ENCODE measurements around the gene TTC23L.

TTC23L gene

DNA sequence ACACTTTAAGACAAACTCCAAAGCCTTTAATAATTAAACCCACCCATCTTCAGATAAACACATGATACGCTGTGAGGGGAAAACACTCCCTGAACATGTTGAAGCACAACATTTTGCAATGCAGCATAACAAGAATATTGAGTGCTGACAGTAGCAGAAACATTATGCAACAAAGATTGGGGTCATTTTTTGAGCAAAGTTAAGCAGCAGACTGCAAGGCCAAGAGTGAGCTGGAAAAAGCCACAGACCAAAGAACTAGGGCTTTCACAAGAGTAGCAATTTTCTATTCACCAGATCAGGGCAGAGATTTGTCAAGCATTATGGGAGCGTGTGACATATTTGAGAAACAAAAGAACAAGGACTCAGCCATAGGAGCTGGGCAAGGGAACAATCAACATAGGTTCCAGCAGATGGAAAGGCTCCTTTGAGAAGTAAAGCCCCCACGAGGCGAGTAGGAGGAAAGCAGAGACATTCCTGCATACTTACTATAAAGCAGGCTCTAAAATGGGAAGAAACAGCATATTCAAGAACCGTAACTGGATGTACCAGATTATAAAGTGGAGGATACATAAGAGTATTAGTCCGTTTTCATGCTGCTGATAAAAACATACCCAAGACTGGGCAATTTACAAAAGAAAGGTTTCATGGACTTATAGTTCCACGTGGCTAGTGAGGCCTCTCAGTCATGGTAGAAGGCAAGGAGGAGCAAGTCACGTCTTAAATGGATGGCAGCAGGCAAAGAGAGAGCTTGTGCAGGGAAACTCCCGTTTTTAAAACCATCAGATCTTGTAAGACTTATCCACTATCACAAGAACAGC, 4.8 kb upstream of the TTC23L start:
- FAIRE-seq: no peak

DNA sequence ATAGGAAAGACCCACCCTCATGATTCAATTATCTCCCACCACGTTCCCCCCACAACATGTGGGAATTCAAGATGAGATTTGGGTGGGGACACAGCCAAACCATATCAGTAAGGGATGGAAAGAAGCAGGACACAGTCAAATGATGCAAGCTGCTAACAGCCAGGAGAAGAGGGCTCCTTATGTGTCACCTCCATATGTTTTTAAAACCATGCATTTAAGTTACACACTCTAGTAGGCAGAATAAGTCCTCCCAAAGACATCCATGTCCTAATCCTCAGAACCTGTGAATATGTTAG, 4.2 kb upstream of the TTC23L start:
- FAIRE-seq: no peak

DNA sequence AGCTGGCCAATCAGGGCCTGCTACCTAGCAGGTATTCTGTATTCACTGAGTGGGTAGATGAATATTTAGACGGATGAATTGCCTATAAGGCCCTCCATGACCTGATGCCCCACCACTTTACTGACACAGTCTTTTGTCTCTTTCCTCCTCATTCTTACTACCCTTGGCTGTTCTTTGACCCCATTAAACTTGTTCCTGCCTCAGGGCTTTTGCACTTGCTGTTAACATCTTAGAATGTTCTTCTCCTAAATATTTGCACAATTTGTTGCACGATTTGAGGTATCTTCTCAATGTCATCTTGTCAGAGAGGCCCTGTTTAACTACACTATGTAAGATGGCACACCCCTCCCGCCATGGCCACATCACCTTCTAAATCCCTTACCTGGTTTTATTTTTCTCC, 3.3 kb upstream of the TTC23L start:
- no peak for FAIRE-seq

DNA sequence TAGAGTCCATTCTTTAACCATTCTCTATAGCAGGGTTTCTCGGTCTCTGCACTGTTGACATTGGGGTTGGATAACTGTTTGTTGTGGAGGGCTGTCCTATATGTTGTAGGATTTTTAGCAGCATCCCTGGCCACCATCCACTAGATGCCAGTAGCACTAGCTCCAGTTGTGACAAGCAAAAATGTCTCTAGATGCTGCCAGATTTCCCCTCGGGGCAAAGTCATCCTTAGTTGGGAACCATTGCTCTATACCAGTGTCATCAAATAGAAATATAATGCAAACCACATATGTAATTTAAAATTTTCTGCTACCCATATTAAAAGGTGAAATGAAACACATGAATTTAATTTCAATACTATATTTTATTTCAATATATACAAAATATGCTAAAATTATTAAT, 2.9 kb downstream of the TTC23L start:
- no peak for FAIRE-seq

DNA sequence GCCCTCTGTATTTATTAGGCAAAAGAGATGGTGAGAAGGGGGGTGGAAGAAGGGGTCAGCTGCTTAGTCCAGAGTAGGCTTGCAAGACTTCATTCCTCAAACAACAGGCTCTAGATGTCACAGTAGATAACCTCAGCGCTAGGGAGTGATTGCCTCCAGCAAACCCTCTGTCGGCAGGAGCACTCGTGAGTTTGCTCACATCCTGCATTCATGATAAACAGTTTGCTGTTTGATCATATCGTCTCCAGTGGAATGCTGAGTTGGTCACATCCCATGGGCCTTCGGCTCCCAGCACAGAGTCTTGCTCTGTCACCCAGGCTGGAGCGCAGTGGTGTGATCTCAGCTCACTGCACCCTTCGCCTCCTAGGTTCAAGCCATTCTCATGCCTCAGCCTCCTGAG, 3.6 kb downstream of the TTC23L start:
- FAIRE-seq: no peak

DNA sequence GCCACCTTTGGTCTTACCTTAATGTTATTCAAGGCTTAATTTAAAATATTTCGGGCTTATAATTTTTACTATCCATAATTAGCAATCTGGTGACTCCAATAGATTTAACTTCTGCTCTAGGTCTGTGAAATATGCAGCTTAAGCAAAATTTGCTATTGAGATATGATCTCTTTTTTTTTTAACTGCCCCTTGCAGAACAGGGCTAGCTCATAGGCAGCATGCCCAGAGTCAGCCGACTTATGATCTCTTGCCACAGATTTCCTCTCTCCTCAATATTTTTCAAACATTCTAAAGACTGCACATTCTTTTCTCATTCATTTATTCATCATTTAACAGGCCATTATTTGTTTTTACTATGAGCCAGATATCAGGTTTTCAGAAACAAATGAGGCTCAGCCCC, 4.5 kb downstream of the TTC23L start:
- FAIRE-seq: no peak

DNA sequence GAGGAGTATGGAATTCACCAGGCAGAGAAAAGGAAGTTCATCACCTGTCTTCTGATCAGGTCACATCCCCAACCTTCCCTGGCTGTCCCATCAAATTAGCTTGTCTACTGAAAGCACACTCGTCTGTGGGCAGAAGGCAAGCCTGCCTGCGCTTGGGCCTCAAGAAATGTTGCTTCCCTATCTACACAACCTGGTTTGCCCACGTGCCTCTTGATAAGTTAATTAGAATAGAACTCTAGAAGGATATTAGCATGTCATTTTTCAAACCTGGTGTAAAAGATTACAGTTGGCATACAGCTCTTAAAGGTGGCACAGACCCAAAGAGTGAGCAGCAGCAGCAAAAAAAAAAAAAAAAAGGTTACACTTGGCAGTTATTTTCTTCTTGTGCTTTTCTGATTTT, 5.1 kb downstream of the TTC23L start:
- FAIRE-seq: no peak

DNA sequence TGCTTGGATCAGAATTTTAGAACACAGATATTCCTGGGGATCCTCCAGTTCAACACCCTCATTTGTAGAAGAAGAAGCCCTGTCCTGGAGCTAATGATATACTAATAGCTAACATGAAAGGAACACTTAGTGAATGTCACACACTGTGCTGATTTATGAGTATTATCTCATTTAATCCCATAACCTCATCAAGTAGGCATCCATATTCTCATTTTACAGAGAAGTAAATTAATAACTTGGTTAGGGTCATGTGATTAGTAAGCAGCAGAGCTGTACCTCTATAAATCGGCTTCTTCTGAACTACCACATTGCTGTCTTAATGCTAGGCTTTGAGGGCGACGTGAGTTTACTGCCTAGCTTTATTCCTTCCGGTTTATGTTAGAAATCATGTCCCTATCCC, 6.0 kb downstream of the TTC23L start:
- no peak for FAIRE-seq

DNA sequence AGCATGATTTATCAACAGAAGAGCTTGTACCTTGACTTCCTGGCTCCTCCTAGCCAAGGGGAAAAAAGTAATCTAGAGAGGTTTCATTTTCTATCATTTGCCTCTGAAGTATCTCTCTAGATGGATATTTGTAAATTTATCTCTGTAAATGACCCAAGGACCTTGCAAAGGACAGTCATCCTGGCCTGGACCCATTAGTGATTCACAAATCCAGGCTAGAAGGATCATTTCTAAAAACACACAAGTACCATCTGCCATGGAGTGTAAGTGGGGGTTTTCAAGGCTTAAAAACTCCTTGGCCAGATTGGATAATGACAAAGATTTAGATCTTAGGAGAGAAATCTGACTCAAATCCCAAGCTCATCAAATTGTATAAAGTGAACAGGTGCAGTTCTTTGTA, 8.1 kb downstream of the TTC23L start:
- no peak for FAIRE-seq

DNA sequence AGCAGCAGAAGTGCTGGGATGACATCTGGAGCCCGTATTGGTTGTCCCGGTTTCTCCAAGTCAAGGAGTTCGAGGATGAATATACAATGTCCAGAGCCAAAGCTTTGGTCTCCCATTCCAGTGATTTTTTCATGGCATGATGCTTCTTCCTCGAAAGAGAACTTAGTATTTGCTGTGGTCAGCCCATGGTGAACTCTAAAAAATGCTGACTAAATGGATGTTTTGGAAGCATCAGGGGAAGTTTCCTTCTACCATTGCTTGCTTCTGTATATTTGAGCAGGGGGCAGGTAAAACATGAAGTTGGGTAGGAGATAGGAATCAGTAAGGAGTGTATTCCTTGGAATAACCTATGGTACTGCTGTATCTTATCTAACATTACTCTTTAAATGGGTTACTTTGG, 8.6 kb downstream of the TTC23L start:
- no peak for FAIRE-seq

DNA sequence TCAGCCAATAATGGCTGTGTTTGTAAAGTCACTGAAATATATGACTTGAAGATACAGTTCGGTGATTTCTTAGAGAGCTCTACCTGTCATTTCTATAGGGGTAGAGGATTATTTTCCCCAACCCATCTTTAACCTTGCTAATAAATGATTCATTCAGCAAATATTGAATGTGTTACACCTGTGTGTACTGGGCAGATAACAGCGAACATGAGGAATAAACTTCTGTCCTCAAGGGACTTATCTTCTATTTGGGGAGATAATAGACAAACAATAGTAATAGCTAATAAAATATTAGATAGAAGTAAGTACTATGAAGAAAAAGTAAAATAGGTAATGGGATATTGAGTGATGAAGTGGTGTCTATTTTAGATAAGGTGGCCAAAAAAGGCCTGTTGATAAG, 9.3 kb downstream of the TTC23L start:
- FAIRE-seq: no peak

DNA sequence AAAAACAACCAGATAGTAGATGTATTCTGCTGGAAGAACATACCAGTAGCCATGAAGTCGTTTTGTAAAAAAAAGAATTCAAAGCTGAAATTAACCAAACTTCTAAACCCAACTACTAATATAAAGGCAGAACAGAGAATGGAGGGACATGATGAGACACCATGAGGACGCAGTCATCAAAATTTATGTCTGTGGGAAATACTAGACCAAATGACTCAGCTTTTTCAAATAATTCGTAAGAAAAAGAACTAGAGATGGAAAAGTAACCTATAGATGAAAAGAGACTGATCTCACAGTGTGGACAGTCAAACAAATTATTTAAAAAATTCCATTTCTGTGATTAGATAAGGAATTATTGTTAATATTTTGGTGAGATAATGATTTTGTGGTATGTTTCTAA, 10.3 kb downstream of the TTC23L start:
- FAIRE-seq: no peak

DNA sequence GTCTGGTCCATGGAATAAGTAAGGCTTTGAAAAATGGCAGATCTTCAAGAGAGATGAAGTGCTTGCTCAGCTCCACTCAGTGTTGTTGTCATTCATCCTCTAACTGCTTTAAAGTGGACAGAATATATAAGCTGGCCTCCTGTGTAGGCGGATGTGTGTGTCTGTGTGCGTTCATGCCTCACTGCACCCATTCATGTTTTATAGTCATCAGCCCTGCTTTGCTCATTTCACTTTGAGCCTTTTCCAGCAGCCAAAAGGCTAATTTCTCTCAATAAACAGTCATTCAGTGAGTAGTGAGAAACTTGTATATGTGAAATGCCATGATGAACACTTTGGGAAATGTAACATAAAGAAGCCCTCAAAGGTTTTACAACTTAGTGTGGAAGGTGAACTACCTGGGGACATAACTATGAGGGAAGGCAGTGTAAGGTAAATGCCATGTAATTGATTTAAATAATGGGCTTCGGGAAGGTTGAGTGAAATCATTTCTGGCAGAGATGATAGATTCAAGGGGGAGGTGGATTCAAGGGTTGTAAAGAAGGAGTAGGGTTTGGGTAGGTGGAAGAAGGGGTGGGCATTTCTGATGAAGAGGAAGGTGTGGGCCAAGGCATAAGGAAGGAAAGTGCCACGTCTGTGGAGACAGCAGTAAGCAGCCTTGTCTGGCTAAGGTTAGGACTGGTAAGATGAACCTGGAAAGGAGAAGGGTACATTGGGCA, 15.7 kb downstream of the TTC23L start:
- FAIRE-seq: no peak

DNA sequence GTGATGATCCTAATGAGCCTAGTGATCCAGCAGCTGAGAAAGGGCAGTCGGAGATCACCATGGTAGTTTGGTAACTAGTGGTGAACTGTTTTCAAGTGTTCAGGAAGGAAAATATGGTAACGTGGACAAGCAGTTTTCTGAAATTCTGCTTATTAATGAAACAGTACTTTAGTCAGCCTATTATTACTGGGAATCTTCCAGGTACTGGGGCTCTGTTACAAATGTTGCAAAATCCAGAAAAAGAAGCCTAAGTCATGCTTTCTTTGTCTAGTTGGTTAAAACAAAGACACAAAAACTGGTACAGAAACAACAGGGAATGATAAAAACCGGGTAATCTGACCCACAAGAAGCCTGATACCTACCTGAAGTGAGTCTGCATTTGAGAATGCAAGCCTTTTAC, 18.2 kb downstream of the TTC23L start:
- FAIRE-seq: no peak

DNA sequence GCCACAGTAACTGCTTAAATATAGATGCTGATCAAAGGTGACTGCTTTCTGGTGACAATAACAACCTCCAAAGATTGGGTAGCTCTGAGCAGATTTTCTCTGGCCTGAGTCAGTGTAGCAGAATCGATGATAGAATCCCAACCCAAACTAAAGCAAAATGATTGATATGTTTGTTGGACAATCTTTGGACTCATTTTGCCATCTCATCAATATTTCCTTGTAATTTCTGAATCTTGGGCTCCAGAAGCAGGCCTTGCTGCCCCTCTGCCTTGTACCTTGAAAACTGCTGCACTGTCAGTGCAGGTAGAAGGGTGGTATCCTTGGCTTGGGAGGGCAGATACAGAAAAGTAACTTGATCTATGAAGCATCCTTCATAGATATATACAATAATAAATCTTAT, 18.9 kb downstream of the TTC23L start:
- FAIRE-seq: no peak

DNA sequence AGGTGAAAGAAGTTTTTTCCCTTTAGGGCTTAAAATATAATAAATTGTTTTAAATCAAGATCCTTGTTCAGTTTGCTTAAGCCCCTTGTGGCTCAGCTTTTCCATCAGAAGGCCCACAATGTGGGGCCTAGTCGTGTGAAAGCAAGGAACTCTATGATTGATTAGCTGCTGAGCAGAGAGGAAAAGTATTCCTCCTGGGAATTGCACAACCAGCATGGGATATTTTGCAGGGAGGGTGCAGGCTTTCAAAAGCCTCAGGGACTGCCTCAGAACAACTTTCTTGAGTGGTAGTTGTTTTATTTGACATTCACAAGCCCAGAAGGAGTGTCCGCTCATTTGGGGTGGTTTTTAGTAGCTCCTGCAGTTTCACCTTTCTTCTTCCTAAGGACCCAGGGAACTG, 19.8 kb downstream of the TTC23L start:
- no peak for FAIRE-seq

DNA sequence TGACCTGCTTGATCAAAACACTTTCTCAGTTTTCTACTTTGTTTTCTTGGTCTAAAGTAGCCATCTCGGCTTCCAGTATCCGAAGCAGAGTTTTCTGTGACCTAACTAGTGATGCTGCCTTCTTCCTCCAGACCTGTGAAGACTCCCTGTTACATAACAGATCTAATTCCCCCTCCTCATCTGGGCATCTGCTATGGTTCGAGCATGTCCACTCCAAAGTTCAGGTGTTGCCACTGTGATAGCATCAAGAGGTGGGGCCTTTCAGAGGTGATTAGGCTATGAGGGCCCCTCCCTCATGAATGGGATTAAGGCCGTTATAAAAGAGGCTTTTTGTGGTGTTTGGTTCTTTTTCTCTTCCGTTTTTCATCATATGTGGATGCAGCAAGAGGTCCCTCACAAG, 20.3 kb downstream of the TTC23L start:
- no peak for FAIRE-seq

DNA sequence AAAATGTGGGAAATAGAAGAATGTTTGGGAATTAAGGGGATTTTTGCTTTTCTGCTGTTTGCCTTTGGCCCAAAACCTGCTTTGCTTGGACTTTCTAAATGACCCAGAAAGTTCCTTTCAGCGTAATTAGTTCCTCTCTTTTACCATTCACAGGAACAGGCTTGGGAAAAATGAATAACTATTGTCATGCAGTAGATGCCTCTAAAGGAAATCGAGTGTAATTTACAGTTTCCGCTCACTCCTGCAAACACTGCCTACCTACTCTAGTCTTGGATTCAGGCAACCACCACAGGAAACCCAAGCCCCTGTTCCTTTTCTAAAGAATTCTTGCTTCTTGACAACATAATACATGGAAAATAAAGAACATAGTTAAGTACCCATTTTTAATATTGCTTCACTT, 25.0 kb downstream of the TTC23L start:
- no peak for FAIRE-seq

DNA sequence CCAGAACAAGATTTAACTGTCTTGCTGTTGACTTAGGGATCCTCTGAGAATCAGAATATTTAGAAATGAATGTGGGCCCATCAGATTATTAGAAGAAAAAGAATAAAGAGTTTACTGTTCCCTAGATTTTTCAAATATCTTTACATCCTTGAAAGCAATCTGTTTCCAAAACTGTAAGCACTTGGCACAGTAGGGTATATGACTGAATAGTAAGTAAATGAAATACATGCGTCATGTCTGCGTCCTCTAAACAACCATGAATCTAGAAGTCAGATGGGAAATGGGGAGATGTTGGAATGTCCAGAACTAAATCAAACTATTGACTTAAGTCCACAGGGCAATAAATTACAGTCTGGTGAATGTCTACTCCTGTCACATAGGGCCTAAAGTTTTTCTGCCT, 26.1 kb downstream of the TTC23L start:
- no peak for FAIRE-seq

DNA sequence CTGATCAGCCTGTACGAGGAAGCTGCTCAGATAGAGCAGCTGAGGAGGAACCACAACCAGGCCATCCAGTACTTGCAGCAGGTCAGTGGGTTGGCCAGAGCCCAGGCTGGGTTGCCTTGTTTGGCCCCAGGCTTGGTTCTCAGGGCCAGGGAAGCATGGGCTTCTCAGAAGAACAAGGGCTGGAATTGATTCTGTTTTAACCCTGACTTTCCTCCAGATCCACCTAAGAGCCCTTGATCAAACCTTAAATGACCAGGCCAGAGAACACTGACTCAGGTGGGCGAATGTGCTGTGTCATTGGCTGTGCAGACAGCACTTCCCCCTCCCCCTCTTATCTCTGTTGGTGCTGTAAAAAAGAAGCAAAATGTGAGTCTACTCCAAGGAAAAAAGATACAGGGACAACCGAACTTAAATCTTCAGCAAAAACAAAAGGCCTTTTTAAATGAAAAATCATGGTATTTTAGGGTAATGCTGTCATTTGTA, 28.1 kb downstream of the TTC23L start:
- no peak for FAIRE-seq

DNA sequence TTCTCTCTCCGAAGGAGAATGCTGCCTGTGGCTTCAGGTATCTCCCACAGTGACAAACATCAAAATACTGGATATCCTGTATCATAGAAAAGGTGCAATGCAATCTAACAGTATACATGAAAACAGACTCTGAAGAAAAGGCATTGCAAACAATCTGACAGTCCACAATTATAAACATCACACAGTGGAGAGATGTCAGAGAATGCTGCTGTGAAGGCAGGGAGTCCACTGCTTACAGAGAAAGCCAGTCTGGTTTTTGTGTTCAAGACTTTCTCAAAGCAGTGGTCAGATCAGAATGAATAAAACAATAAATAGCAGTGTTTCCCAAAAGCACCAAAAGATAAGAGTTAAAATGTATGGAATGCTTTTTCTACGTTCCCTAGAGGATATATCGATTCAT, 28.7 kb downstream of the TTC23L start:
- no peak for FAIRE-seq

DNA sequence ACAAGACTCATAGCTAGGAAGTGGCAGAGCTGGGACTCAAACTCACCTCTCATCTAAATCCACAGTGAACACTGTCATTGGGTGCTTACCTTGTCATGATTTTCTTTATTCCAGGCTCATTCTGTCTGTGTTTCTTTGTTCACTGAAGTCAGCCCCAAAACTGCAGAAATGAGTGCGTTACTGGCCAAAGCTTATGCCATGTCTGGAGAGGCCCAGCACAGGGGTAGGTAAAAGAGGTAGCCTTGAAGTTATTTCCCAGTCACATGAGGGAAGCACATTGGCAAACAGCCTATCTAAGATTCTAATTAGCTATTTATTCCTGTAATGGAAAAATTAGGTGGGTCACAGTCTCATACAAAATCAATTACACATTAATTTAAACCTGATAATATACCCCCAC, 29.8 kb downstream of the TTC23L start:
- FAIRE-seq: no peak

DNA sequence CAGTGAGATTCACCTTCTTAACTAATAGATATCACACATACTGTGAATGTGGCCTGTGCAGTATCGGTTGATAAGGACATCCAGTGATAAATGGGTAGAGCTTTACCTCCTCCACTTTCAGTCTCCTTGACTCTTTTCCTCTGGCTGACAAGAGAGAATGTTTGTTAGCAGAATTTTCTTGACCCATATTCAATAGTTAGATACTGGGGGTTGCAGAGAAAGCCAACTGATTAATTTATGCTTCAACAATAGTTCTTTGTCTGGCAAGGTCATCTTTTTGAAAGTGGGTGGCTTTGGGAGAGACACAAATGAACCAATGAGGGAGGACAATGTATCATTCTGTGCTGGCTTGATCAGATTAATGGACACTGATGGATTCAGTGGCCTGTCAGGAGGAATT, 30.3 kb downstream of the TTC23L start:
- FAIRE-seq: no peak

DNA sequence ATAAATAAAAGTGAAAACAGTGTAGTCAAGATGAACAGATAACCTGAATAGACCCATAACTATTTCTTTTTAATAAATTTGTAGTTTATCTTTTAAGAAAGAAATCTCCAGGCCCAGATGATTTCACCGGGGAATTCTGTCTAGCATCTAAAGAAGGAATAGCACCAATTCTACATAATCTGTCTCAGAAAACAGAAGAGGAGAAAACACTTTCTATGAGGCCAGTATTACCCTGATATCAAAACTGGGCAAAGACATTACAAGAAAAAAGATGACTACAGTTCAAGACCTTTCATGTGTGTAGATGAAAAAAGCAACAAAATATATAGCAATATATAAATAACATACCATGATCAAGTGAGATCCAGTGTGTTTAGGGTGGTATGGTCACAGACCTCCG, 31.4 kb downstream of the TTC23L start:
- no peak for FAIRE-seq

DNA sequence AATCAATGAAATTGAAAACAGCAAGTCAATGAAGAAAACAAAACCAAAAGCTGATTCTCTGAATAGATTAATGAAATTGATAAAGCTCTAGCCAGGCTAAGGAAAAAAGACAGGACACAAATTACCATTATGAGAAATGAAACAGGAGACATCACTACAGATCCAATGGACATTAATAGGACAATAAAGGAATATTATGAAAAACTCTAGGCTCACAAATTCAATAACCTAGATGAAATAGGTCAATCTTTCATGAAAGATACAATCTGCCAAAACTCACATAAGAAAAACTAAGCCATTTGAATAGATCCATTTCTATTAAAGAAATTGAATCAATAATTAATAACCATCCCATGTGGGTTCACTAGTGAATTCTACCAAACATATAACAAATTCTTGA, 37.3 kb downstream of the TTC23L start:
- no peak for FAIRE-seq

All from endometrium (tissue), 2 donors.